HepG2 (cell line): ENCODE measurements around the gene BEND3. TPM values are rescaled to one million over a fixed set of nuclear protein-coding genes. Genes with fewer than 3 reads are reported as not detected.

ENCODE experiments used
- CHCHD3 ChIP-seq: sonication (generic); formaldehyde crosslinking; IDR thresholded peaks from 2 replicates; pipeline ENCODE4 v1.8.0; 2022; ENCODE audit warnings: mild to moderate bottlenecking, missing genetic modification reagents, moderate library complexity
- KLF13 ChIP-seq: sonication (generic); formaldehyde crosslinking; IDR thresholded peaks from 2 replicates; pipeline ENCODE4 v1.4.0; 2020; ENCODE audit warnings: mild to moderate bottlenecking, missing genetic modification reagents
- POLR2AphosphoS5 ChIP-seq: IDR thresholded peaks from 2 replicates; pipeline ENCODE4 v1.6.1; 2012; ENCODE audit warnings: low read depth, low read length
- POLR2G ChIP-seq: fragments of 200-400 bp; formaldehyde crosslinking; IDR thresholded peaks from 2 replicates; pipeline ENCODE4 v1.6.1; 2018; ENCODE audit warnings: mild to moderate bottlenecking, low read depth, low read length, moderate library complexity
- TEAD3 ChIP-seq: optimal IDR thresholded peaks from 2 replicates; pipeline ENCODE3; 2016; ENCODE audit warnings: borderline replicate concordance
- ZNF546 ChIP-seq: sonication (generic); formaldehyde crosslinking; conservative IDR thresholded peaks from 2 replicates; pipeline ENCODE4 v1.8.1; 2023; ENCODE audit warnings: mild to moderate bottlenecking, missing genetic modification reagents
- polyA plus RNA-seq, 8 experiments: library from polyadenylated mRNA; depleted of rRNA in 3 of 8; stranded (reverse) in 7 of 8; unstranded in 1 of 8; fragments of >200 nt; fragmentation: Illumina TruSeq in 4 of 8; extraction: Trizol in 4 of 8; gene quantifications; 2 replicates each; pipeline versions ENCODE4 v1.2.1 to v1.2.3, GENCODE V29; 2011 to 2016; ENCODE audit warnings: low read depth in 4 of 8, missing spikeins in 1 of 8, mixed read lengths in 1 of 8; ENCODE audit not compliant: insufficient read depth in 1 of 8
- total RNA-seq, 5 experiments: library from RNA; depleted of rRNA; stranded (reverse); fragments of >200 nt; fragmentation: Illumina TruSeq; extraction: Trizol; gene quantifications; 2 replicates each; pipeline ENCODE4 v1.2.3, GENCODE V29; 2016; ENCODE audit warnings: low read depth in 1 of 5
- TF ChIP-seq, protein P1 (sequence below): sonication (generic); formaldehyde crosslinking; IDR thresholded peaks from 2 replicates; pipeline ENCODE4 v1.4.0; 2020; ENCODE audit warnings: mild to moderate bottlenecking, missing genetic modification reagents
- TF ChIP-seq, protein P2 (sequence below): sonication (generic); formaldehyde crosslinking; IDR thresholded peaks from 2 replicates; pipeline ENCODE4 v1.8.0; 2022; ENCODE audit warnings: mild to moderate bottlenecking, missing genetic modification reagents, moderate library complexity
- TF ChIP-seq, protein P3 (sequence below): sonication (generic); formaldehyde crosslinking; IDR thresholded peaks from 2 replicates; pipeline ENCODE4; 2020; ENCODE audit warnings: missing genetic modification reagents, mild to moderate bottlenecking, borderline replicate concordance
- TF ChIP-seq, protein P4 (sequence below): sonication (generic); formaldehyde crosslinking; IDR thresholded peaks from 2 replicates; pipeline ENCODE4 v1.4.0; 2020; ENCODE audit warnings: missing genetic modification reagents, mild to moderate bottlenecking, borderline replicate concordance
- TF ChIP-seq, protein P5 (sequence below): sonication (generic); formaldehyde crosslinking; IDR thresholded peaks from 2 replicates; pipeline ENCODE4 v1.4.0; 2020; ENCODE audit warnings: missing genetic modification reagents
- TF ChIP-seq, protein P6 (sequence below): sonication (generic); formaldehyde crosslinking; IDR thresholded peaks from 2 replicates; pipeline ENCODE4 v1.5.1; 2020; ENCODE audit warnings: mild to moderate bottlenecking, missing genetic modification reagents, borderline replicate concordance

Gene BEND3
- total and polyA plus RNA-seq, 2 of the 13 experiments (the other 11 are each of a cell fraction or from before 2014, with no cell fraction given) = 1.4 to 5.8 TPM

DNA sequence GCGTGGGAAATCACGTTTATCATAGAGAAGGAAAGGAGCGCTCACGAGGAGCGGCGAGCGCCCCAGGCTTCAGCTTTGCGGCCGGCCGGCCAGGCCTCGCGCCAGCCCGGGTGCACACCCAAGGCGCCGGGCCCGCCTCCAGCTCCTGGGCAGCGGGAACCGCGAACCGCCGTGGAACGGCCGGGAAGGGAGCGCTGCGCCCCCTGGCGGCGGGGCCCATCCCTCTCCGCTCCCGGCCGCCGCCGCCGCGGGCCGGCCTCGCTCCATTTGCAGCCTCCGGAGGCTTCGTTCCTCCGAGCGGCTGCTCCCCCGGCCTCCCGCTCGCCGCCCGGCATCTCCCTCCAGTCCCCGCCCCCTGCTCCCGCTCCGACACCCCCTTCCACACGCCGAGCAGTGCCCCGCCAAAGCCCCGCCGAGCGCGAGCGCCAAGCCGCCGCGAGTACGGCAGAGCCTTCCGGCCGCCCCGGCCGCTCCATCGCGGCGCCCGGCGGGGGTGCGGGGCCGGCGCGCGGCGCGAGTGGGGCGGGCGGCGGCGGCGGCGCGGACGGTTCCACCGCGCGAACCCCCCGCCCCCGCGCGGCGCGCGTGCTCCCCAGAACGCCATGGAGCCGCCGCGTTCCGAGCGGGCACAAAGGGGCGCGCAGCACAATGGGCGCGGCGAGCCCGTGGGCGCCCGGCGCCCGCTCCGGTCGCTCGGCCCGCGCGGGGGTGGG lies 946 bp downstream of the BEND3 start (continued):
- TF ChIP-seq, protein P1, sequence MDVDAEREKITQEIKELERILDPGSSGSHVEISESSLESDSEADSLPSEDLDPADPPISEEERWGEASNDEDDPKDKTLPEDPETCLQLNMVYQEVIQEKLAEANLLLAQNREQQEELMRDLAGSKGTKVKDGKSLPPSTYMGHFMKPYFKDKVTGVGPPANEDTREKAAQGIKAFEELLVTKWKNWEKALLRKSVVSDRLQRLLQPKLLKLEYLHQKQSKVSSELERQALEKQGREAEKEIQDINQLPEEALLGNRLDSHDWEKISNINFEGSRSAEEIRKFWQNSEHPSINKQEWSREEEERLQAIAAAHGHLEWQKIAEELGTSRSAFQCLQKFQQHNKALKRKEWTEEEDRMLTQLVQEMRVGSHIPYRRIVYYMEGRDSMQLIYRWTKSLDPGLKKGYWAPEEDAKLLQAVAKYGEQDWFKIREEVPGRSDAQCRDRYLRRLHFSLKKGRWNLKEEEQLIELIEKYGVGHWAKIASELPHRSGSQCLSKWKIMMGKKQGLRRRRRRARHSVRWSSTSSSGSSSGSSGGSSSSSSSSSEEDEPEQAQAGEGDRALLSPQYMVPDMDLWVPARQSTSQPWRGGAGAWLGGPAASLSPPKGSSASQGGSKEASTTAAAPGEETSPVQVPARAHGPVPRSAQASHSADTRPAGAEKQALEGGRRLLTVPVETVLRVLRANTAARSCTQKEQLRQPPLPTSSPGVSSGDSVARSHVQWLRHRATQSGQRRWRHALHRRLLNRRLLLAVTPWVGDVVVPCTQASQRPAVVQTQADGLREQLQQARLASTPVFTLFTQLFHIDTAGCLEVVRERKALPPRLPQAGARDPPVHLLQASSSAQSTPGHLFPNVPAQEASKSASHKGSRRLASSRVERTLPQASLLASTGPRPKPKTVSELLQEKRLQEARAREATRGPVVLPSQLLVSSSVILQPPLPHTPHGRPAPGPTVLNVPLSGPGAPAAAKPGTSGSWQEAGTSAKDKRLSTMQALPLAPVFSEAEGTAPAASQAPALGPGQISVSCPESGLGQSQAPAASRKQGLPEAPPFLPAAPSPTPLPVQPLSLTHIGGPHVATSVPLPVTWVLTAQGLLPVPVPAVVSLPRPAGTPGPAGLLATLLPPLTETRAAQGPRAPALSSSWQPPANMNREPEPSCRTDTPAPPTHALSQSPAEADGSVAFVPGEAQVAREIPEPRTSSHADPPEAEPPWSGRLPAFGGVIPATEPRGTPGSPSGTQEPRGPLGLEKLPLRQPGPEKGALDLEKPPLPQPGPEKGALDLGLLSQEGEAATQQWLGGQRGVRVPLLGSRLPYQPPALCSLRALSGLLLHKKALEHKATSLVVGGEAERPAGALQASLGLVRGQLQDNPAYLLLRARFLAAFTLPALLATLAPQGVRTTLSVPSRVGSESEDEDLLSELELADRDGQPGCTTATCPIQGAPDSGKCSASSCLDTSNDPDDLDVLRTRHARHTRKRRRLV = no peak
- TF ChIP-seq TEAD3 (no peak), ZNF546 (CRISPR knock-in tag) (no peak), KLF13 (CRISPR knock-in tag) (no peak), POLR2AphosphoS5 (no peak), POLR2G (peak; percentile 35; the same call in 1 of the 2 replicates), CHCHD3 (CRISPR knock-in tag) (no peak)
- TF ChIP-seq, protein P2, sequence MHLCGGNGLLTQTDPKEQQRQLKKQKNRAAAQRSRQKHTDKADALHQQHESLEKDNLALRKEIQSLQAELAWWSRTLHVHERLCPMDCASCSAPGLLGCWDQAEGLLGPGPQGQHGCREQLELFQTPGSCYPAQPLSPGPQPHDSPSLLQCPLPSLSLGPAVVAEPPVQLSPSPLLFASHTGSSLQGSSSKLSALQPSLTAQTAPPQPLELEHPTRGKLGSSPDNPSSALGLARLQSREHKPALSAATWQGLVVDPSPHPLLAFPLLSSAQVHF = no peak
- TF ChIP-seq, protein P3, sequence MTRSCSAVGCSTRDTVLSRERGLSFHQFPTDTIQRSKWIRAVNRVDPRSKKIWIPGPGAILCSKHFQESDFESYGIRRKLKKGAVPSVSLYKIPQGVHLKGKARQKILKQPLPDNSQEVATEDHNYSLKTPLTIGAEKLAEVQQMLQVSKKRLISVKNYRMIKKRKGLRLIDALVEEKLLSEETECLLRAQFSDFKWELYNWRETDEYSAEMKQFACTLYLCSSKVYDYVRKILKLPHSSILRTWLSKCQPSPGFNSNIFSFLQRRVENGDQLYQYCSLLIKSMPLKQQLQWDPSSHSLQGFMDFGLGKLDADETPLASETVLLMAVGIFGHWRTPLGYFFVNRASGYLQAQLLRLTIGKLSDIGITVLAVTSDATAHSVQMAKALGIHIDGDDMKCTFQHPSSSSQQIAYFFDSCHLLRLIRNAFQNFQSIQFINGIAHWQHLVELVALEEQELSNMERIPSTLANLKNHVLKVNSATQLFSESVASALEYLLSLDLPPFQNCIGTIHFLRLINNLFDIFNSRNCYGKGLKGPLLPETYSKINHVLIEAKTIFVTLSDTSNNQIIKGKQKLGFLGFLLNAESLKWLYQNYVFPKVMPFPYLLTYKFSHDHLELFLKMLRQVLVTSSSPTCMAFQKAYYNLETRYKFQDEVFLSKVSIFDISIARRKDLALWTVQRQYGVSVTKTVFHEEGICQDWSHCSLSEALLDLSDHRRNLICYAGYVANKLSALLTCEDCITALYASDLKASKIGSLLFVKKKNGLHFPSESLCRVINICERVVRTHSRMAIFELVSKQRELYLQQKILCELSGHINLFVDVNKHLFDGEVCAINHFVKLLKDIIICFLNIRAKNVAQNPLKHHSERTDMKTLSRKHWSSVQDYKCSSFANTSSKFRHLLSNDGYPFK (CRISPR knock-in tag) = 0 out of 2 replicates have a peak, but pooled peaks have one; percentile 30
- TF ChIP-seq, protein P4, sequence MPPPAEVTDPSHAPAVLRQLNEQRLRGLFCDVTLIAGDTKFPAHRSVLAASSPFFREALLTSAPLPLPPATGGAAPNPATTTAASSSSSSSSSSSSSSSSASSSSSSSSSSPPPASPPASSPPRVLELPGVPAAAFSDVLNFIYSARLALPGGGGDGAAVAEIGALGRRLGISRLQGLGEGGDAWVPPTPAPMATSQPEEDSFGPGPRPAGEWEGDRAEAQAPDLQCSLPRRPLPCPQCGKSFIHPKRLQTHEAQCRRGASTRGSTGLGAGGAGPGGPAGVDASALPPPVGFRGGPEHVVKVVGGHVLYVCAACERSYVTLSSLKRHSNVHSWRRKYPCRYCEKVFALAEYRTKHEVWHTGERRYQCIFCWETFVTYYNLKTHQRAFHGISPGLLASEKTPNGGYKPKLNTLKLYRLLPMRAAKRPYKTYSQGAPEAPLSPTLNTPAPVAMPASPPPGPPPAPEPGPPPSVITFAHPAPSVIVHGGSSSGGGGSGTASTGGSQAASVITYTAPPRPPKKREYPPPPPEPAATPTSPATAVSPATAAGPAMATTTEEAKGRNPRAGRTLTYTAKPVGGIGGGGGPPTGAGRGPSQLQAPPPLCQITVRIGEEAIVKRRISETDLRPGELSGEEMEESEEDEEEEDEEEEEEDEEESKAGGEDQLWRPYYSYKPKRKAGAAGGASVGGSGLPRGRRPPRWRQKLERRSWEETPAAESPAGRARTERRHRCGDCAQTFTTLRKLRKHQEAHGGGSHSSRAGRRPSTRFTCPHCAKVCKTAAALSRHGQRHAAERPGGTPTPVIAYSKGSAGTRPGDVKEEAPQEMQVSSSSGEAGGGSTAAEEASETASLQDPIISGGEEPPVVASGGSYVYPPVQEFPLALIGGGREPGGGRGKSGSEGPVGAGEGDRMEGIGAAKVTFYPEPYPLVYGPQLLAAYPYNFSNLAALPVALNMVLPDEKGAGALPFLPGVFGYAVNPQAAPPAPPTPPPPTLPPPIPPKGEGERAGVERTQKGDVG = no peak
- TF ChIP-seq, protein P5, sequence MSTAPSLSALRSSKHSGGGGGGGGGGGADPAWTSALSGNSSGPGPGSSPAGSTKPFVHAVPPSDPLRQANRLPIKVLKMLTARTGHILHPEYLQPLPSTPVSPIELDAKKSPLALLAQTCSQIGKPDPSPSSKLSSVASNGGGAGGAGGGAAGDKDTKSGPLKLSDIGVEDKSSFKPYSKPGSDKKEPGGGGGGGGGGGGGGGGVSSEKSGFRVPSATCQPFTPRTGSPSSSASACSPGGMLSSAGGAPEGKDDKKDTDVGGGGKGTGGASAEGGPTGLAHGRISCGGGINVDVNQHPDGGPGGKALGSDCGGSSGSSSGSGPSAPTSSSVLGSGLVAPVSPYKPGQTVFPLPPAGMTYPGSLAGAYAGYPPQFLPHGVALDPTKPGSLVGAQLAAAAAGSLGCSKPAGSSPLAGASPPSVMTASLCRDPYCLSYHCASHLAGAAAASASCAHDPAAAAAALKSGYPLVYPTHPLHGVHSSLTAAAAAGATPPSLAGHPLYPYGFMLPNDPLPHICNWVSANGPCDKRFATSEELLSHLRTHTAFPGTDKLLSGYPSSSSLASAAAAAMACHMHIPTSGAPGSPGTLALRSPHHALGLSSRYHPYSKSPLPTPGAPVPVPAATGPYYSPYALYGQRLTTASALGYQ (CRISPR knock-in tag) = 0 out of 2 replicates have a peak, but pooled peaks have one; percentile 19
- TF ChIP-seq, protein P6, sequence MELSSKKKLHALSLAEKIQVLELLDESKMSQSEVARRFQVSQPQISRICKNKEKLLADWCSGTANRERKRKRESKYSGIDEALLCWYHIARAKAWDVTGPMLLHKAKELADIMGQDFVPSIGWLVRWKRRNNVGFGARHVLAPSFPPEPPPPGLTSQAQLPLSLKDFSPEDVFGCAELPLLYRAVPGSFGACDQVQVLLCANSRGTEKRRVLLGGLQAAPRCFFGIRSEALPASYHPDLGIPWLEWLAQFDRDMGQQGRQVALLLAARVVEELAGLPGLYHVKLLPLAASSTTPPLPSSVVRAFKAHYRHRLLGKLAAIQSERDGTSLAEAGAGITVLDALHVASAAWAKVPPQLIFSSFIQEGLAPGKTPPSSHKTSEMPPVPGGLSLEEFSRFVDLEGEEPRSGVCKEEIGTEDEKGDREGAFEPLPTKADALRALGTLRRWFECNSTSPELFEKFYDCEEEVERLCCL = no peak
